Osteocyte (in vitro differentiated cells): Measurements from ENCODE around the gene KLHDC7B. TPM values are rescaled to one million over a fixed set of nuclear protein-coding genes. Genes with fewer than 3 reads are reported as not detected.

Experiments used
- DNase-seq: peaks from one replicate; pipeline ENCODE4 v3.0.0; 2021; ENCODE audit warnings: mixed read lengths; ENCODE audit not compliant: unreplicated experiment; ENCODE audit errors: extremely low spot score
- H3K27ac Mint-ChIP-seq: one replicate; pipeline ENCODE4 v1.8.0; 2021; ENCODE audit warnings: mild to moderate bottlenecking, mixed read lengths; ENCODE audit not compliant: unreplicated experiment
- H3K27me3 Mint-ChIP-seq: one replicate; pipeline ENCODE4 v1.8.0; 2021; ENCODE audit warnings: mixed read lengths; ENCODE audit not compliant: unreplicated experiment
- H3K36me3 Mint-ChIP-seq: one replicate; pipeline ENCODE4 v1.8.0; 2021; ENCODE audit warnings: mixed read lengths; ENCODE audit not compliant: unreplicated experiment
- H3K4me1 Mint-ChIP-seq: one replicate; pipeline ENCODE4 v1.8.0; 2021; ENCODE audit warnings: mixed read lengths; ENCODE audit not compliant: unreplicated experiment
- H3K4me3 Mint-ChIP-seq: one replicate; pipeline ENCODE4 v1.8.0; 2021; ENCODE audit warnings: mild to moderate bottlenecking, moderate library complexity, mixed read lengths; ENCODE audit not compliant: unreplicated experiment
- H3K9me3 Mint-ChIP-seq: one replicate; pipeline ENCODE4 v1.8.0; 2021; ENCODE audit warnings: mixed read lengths; ENCODE audit not compliant: unreplicated experiment
- CTCF ChIP-seq: fragments of 200-600 bp; sonication (generic); IDR thresholded peaks from 2 replicates; pipeline ENCODE4 v1.5.0; 2021; ENCODE audit warnings: antibody characterized with exemption, mild to moderate bottlenecking, moderate library complexity
- total RNA-seq: library from RNA; stranded (reverse); gene quantifications from 2 replicates; pipeline ENCODE4 v1.2.1, GENCODE V29; 2021

Gene KLHDC7B
- total RNA-seq, 1 donor from 2014 or later: 0.21 TPM

GRCh38 chr22:50599816-50600455 is 54.2 kb downstream of the KLHDC7B start:
- Mint-ChIP-seq H3K4me1 (peaks cover 11% of the 10 kb centered on the region), H3K27me3 (peaks cover 8% of the 10 kb centered on the region), H3K36me3 (no peaks in the 10 kb centered on the region), H3K27ac (no peak overlapping the region), H3K9me3 (no peaks in the 10 kb centered on the region), H3K4me3 (peak overlapping the region; percentile 65)
- DNase-seq: no peak
- no peak for TF ChIP-seq CTCF

GRCh38 chr22:50600538-50600937 is 54.8 kb downstream of the KLHDC7B start, which contains the start of gene MAPK8IP2:
TSS of gene MAPK8IP2 (plus strand) at chr22:50600793. CDS start at chr22:50600819, 26 bp downstream.
- Mint-ChIP-seq H3K36me3 (no peaks in the 10 kb centered on the region), H3K27me3 (peaks cover 8% of the 10 kb centered on the region), H3K4me3 (peak within 1 kb of the TSS; percentile 69), H3K27ac (no peak within 1 kb of the TSS), H3K9me3 (no peaks in the 10 kb centered on the region), H3K4me1 (peaks cover 11% of the 10 kb centered on the region)
- no peak for TF ChIP-seq CTCF
- no peak for DNase-seq

Other genes starting within 250 kb of the KLHDC7B start
- gene PLXNB2, start 238.3 kb upstream of the KLHDC7B start, total RNA-seq: 347 and 362 TPM in 2 replicates
- gene DENND6B, start 218.9 kb upstream of the KLHDC7B start, total RNA-seq: 10.4 and 10.8 TPM in 2 replicates
- gene PPP6R2, start 202.6 kb upstream of the KLHDC7B start, total RNA-seq: 62.4 and 62.6 TPM in 2 replicates
- 96.5 and 110 TPM in 2 replicates for gene SBF1, start 70.9 kb upstream of the KLHDC7B start, total RNA-seq
- 20.6 and 21.1 TPM in 2 replicates for gene ADM2, start 64.4 kb upstream of the KLHDC7B start, total RNA-seq
- 0.76 and 1.5 TPM in 2 replicates for gene MIOX, start 59.0 kb upstream of the KLHDC7B start, total RNA-seq
- gene LMF2, start 38.2 kb upstream of the KLHDC7B start, total RNA-seq: 107 and 108 TPM in 2 replicates
- 46.3 and 47.0 TPM in 2 replicates for gene NCAPH2, start 37.7 kb upstream of the KLHDC7B start, total RNA-seq
- gene SCO2, start 20.3 kb upstream of the KLHDC7B start, total RNA-seq: 2.8 TPM in 1 of 2 replicates, not detected in the other
- gene TYMP, start 15.9 kb upstream of the KLHDC7B start, total RNA-seq: 9.0 and 10.8 TPM in 2 replicates
- not detected in 2 replicates for gene SYCE3, start 17.0 kb downstream of the KLHDC7B start, total RNA-seq
- gene CPT1B, start 32.5 kb downstream of the KLHDC7B start, total RNA-seq: 49.8 and 60.7 TPM in 2 replicates
- 75.4 and 79.9 TPM in 2 replicates for gene CHKB, start 37.0 kb downstream of the KLHDC7B start, total RNA-seq
- gene MAPK8IP2, start 54.9 kb downstream of the KLHDC7B start, total RNA-seq: 2.8 and 3.6 TPM in 2 replicates
- gene ARSA, start 82.3 kb downstream of the KLHDC7B start, total RNA-seq: 43.5 and 44.0 TPM in 2 replicates
- 4.7 and 4.8 TPM in 2 replicates for gene SHANK3, start 126.9 kb downstream of the KLHDC7B start, total RNA-seq
- not detected in 2 replicates for gene ACR, start 192.3 kb downstream of the KLHDC7B start, total RNA-seq
- gene RABL2B, start 237.7 kb downstream of the KLHDC7B start, total RNA-seq: 41.6 and 42.1 TPM in 2 replicates